ENCODE results near the gene PTAR1.

PTAR1 gene

GRCh38 chr9:69672596-69673310 is 87.1 kb downstream of the PTAR1 start:
- peak; percentile 90 for DNase-seq

GRCh38 chr9:69671879-69672595 is 87.8 kb downstream of the PTAR1 start, which contains the start of gene APBA1:
TSS of gene APBA1 (minus strand) at chr9:69672371.
- peak; percentile 88 for DNase-seq

- DNase-seq, result no peak
Observed at GRCh38 chr9:69671311-69671878, 88.4 kb downstream of the PTAR1 start.

GRCh38 chr9:69667306-69667705 is 92.5 kb downstream of the PTAR1 start:
- no peak for DNase-seq

GRCh38 chr9:69660304-69660703 is 99.5 kb downstream of the PTAR1 start:
- no peak for DNase-seq

All from right forelimb (tissue), 1 donor.